ENCODE data around the gene LGALS12. TPM values are rescaled to one million over a fixed set of nuclear protein-coding genes. Genes with fewer than 3 reads are reported as not detected.

The LGALS12 gene
- total RNA-seq, 1 donor from 2014 or later = not detected

- Mint-ChIP-seq H3K27ac (ENCODE audit: unreplicated experiment) (no peak within 1 kb of the TSS), H3K4me3 (peak within 1 kb of the TSS; percentile 89), H3K9me3 (peaks cover 5% of the 10 kb centered on the region), H3K36me3 (ENCODE audit: low read depth) (peaks cover 2% of the 10 kb centered on the region), H3K27me3 (ENCODE audit: low read depth) (peaks cover 47% of the 10 kb centered on the region), H3K4me1 (peaks cover 35% of the 10 kb centered on the region)
- TF ChIP-seq CTCF (conservative IDR thresholded peaks at IDR 0.05) = no peak
- peak; percentile 36 for DNase-seq (ENCODE audit: low read depth, low spot score)
Measured at GRCh38 chr11:63490551-63491239, 15.2 kb upstream of the LGALS12 start, which contains the start of gene PLAAT5. Gene PLAAT5 (minus strand): TSS chr11:63491167. CDS start chr11:63491034, 133 bp downstream.

GRCh38 chr11:63491240-63491587, 14.7 kb upstream of the LGALS12 start:
- DNase-seq (ENCODE audit: low read depth, low spot score) = no peak
- H3K9me3 Mint-ChIP-seq = peaks cover 2% of the 10 kb centered on the region
- peak overlapping the region; percentile 89 for H3K4me3 Mint-ChIP-seq
- peaks cover 45% of the 10 kb centered on the region for H3K27me3 Mint-ChIP-seq (ENCODE audit: low read depth)
- no peak for TF ChIP-seq CTCF (conservative IDR thresholded peaks at IDR 0.05)
- H3K4me1 Mint-ChIP-seq = peaks cover 35% of the 10 kb centered on the region
- H3K27ac Mint-ChIP-seq (ENCODE audit: unreplicated experiment) = no peak overlapping the region
- H3K36me3 Mint-ChIP-seq (ENCODE audit: low read depth) = peaks cover 2% of the 10 kb centered on the region

- Mint-ChIP-seq H3K27ac (ENCODE audit: unreplicated experiment) (no peak overlapping the region), H3K4me1 (peaks cover 35% of the 10 kb centered on the region), H3K4me3 (peak overlapping the region; percentile 67), H3K9me3 (no peaks in the 10 kb centered on the region), H3K27me3 (ENCODE audit: low read depth) (peaks cover 43% of the 10 kb centered on the region), H3K36me3 (ENCODE audit: low read depth) (no peaks in the 10 kb centered on the region)
- DNase-seq (ENCODE audit: low read depth, low spot score) = no peak
- no peak for TF ChIP-seq CTCF (conservative IDR thresholded peaks at IDR 0.05)
Measured at GRCh38 chr11:63491636-63492372, 14.1 kb upstream of the LGALS12 start.

GRCh38 chr11:63492441-63492840, 13.4 kb upstream of the LGALS12 start:
- peak overlapping the region; percentile 1 for H3K4me3 Mint-ChIP-seq

GRCh38 chr11:63493127-63493526, 12.8 kb upstream of the LGALS12 start:
- TF ChIP-seq CTCF (conservative IDR thresholded peaks at IDR 0.05) = no peak
- no peaks in the 10 kb centered on the region for H3K36me3 Mint-ChIP-seq (ENCODE audit: low read depth)
- peak overlapping the region; percentile 17 for H3K4me3 Mint-ChIP-seq
- H3K4me1 Mint-ChIP-seq = peaks cover 35% of the 10 kb centered on the region
- peaks cover 3% of the 10 kb centered on the region for H3K9me3 Mint-ChIP-seq
- H3K27ac Mint-ChIP-seq (ENCODE audit: unreplicated experiment) = no peak overlapping the region
- DNase-seq (ENCODE audit: low read depth, low spot score) = no peak
- peaks cover 45% of the 10 kb centered on the region for H3K27me3 Mint-ChIP-seq (ENCODE audit: low read depth)

More at GRCh38 chr11:63492441-63492840, 13.4 kb upstream of the LGALS12 start:
- no peak for TF ChIP-seq CTCF (conservative IDR thresholded peaks at IDR 0.05)
- Mint-ChIP-seq H3K4me1 (peaks cover 35% of the 10 kb centered on the region), H3K9me3 (no peaks in the 10 kb centered on the region), H3K36me3 (ENCODE audit: low read depth) (no peaks in the 10 kb centered on the region), H3K27ac (ENCODE audit: unreplicated experiment) (no peak overlapping the region), H3K27me3 (ENCODE audit: low read depth) (peaks cover 45% of the 10 kb centered on the region)
- DNase-seq (ENCODE audit: low read depth, low spot score) = no peak

All from neural crest cell (in vitro differentiated cells).